ENCODE measurements around the gene MARCHF5. TPM values are rescaled to one million over a fixed set of nuclear protein-coding genes. Genes with fewer than 3 reads are reported as not detected.

Gene MARCHF5
- total RNA-seq, 5 donors from 2014 or later (not counting 1 experiment from before 2014, with no cell fraction given) = 22.8 to 37.9 (median 32.7) TPM

DNA sequence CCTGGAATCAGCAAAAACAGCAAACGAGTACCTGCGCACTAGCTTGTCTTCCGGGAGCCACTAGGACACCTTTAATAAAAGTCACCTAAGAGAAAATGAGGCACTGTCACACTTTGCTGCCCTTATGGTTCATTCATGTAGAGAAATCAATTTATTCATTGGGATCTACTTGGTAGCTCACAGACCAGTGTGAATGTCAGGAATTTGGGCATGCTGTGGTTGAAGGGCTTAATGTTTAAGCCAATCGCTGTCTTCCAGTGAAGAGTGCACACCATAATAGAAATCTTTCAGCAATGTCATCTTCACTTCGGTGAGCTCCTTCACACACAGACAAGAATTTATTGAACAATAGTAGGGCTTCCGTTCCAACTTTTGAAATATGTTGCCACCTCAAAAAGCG is 65.1 kb downstream of the MARCHF5 start:
- Mint-ChIP-seq H3K36me3 (peaks cover 3% of the 10 kb centered on the region), H3K27ac (no peak overlapping the region), H3K4me3 (no peak overlapping the region), H3K9me3 (no peaks in the 10 kb centered on the region), H3K4me1 (no peaks in the 10 kb centered on the region), H3K27me3 (peaks cover under 1 to 4% of the 10 kb centered on the region in 2 donors)
- H3K27me3 ChIP-seq (replicated peaks in 1 of 2; ENCODE audit: control insufficient read depth in 2 of 2, extremely low read depth in 1 of 2, insufficient read depth in 2 of 2, low read length in 1 of 2) = no peaks in the 10 kb centered on the region
- H3K4me1 ChIP-seq (ENCODE audit: control insufficient read depth in 1 of 2, extremely low read depth in 1 of 2, insufficient read depth in 2 of 2, low read length in 2 of 2) = no peaks in the 10 kb centered on the region
- ATAC-seq (replicated peaks in 1 of 4) (no peak), DNase-seq (no peak)
- no peak overlapping the region for H3K27ac ChIP-seq (ENCODE audit: low read length)
- POLR2A ChIA-PET = no interaction called here
- H3K9me3 ChIP-seq = no peaks in the 10 kb centered on the region
- CTCF ChIA-PET = no interaction called here
- H3K36me3 ChIP-seq (ENCODE audit: control insufficient read depth in 2 of 2, extremely low read depth in 1 of 2, insufficient read depth in 1 of 2, low read length in 1 of 2) = peaks cover 0 to 4% of the 10 kb centered on the region in 2 donors
- H3K4me3 ChIP-seq (ENCODE audit: control insufficient read depth in 1 of 2, extremely low read depth in 1 of 2, low read length in 1 of 2) = no peak overlapping the region
- 92% methylated on average over 2 of the region's 7 CpGs for WGBS (ENCODE audit: insufficient coverage)

DNA sequence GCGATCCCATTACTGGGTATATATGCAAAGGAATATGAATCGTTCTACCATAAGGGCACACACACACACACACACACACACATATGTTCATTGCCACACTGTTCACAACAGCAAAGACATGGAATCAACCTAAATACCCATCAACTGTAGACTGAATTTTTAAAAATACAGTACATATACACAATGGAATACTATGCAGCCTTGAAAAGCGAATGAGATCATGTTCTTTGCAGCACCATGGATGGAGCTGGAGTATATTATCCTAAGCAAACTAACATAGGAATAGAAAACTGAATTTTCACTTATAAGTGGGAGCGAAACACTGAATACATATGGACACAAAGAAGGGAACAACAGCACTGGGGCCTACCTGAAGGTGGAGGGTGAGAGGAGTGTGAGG is 72.5 kb downstream of the MARCHF5 start:
- DNase-seq (no peak), ATAC-seq (replicated peaks in 1 of 4) (no peak)
- Mint-ChIP-seq H3K27ac (no peak overlapping the region), H3K9me3 (peaks cover 0 to 3% (median 2%) of the 10 kb centered on the region in 3 donors), H3K36me3 (no peaks in the 10 kb centered on the region), H3K27me3 (peaks cover 21 to 31% of the 10 kb centered on the region in 2 donors), H3K4me1 (no peaks in the 10 kb centered on the region), H3K4me3 (no peak overlapping the region)
- CTCF ChIA-PET = no interaction called here
- Histone ChIP-seq H3K27me3 (replicated peaks in 1 of 2; ENCODE audit: control insufficient read depth in 2 of 2, extremely low read depth in 1 of 2, insufficient read depth in 2 of 2, low read length in 1 of 2) (peaks cover 0 to 6% of the 10 kb centered on the region in 2 experiments), H3K9me3 (no peaks in the 10 kb centered on the region), H3K27ac (ENCODE audit: low read length) (no peak overlapping the region), H3K36me3 (ENCODE audit: control insufficient read depth in 2 of 2, extremely low read depth in 1 of 2, insufficient read depth in 1 of 2, low read length in 1 of 2) (no peaks in the 10 kb centered on the region), H3K4me3 (ENCODE audit: control insufficient read depth in 1 of 2, extremely low read depth in 1 of 2, low read length in 1 of 2) (no peak overlapping the region), H3K4me1 (ENCODE audit: control insufficient read depth in 1 of 2, extremely low read depth in 1 of 2, insufficient read depth in 2 of 2, low read length in 2 of 2) (no peaks in the 10 kb centered on the region)
- POLR2A ChIA-PET = no interaction called here
- WGBS (ENCODE audit: insufficient coverage) = no CpG with 5 or more reads among the region's 4 CpGs

DNA sequence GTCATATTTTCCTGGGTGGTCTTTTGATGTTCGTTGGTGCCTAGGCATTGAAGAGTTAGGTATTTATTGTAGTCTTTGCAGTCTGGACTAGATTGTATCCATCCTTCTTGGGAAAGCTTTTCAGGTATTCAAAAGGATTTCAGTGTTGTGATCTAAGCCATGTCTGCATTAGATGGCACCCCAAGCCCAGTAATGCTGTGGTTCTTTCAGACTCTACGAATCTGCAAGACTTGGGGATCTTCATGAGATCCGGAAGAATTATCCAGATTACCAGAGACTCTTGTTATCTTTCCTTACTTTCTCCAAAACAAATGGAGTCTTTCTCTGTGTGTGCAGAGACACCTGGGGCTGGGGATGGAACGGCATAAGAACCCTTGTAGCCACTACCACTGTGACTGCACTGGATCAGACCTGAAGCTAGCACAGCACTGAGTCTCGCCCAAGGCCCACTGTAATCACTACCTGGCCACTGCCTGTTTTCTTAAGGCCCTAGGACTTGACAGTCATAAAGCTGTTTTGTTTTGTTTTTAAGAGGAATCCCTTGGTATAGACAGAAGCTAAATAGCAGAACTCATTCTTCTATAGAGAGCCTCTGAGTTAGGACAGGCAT is 75.5 kb downstream of the MARCHF5 start:
- Mint-ChIP-seq H3K4me1 (no peaks in the 10 kb centered on the region), H3K27me3 (peaks cover 17 to 23% of the 10 kb centered on the region in 2 donors), H3K36me3 (no peaks in the 10 kb centered on the region), H3K27ac (no peak overlapping the region), H3K4me3 (no peak overlapping the region), H3K9me3 (peaks cover 0 to 3% (median 2%) of the 10 kb centered on the region in 3 donors)
- no peaks in the 10 kb centered on the region for H3K36me3 ChIP-seq (ENCODE audit: control insufficient read depth in 2 of 2, extremely low read depth in 1 of 2, insufficient read depth in 1 of 2, low read length in 1 of 2)
- 85% methylated on average over 2 of the region's 5 CpGs for WGBS (ENCODE audit: insufficient coverage)
- DNase-seq = no peak
- H3K4me3 ChIP-seq (ENCODE audit: control insufficient read depth in 1 of 2, extremely low read depth in 1 of 2, low read length in 1 of 2) = no peak overlapping the region
- ChIA-PET CTCF (no interaction called here), POLR2A (no interaction called here)
- ATAC-seq (replicated peaks in 1 of 4) = no peak
- H3K4me1 ChIP-seq (ENCODE audit: control insufficient read depth in 1 of 2, extremely low read depth in 1 of 2, insufficient read depth in 2 of 2, low read length in 2 of 2) = no peaks in the 10 kb centered on the region
- H3K27ac ChIP-seq (ENCODE audit: low read length) = no peak overlapping the region
- H3K9me3 ChIP-seq = no peaks in the 10 kb centered on the region
- H3K27me3 ChIP-seq (replicated peaks in 1 of 2; ENCODE audit: control insufficient read depth in 2 of 2, extremely low read depth in 1 of 2, insufficient read depth in 2 of 2, low read length in 1 of 2) = peaks cover 0 to 6% of the 10 kb centered on the region in 2 experiments

DNA sequence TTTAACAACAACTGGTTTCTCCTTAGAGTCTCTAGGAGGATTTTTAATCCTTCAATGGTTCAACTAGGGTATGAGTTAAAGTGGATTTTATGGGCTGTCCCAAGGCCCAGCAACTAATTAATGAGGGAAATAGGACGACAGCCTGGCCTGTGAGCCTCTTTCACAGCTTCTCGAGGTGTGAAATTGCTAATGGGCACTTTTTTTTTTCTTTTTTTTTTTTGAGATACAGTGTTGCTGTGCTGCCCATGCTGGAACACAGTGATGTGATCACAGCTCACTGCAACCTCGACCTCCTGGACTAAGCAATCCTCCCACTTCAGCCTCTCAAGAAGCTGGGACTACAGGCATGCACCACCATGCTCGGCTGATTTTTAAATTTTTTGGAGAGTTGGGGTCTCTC is 87.0 kb downstream of the MARCHF5 start:
- Mint-ChIP-seq H3K9me3 (no peaks in the 10 kb centered on the region), H3K4me1 (no peaks in the 10 kb centered on the region), H3K27me3 (peaks cover 3 to 7% of the 10 kb centered on the region in 2 donors), H3K27ac (no peak overlapping the region), H3K36me3 (no peaks in the 10 kb centered on the region), H3K4me3 (no peak overlapping the region)
- WGBS (ENCODE audit: insufficient coverage) = no CpG with 5 or more reads among the region's 4 CpGs
- DNase-seq = no peak
- H3K27ac ChIP-seq (ENCODE audit: low read length) = no peak overlapping the region
- no peaks in the 10 kb centered on the region for H3K4me1 ChIP-seq (ENCODE audit: control insufficient read depth in 1 of 2, extremely low read depth in 1 of 2, insufficient read depth in 2 of 2, low read length in 2 of 2)
- no peak overlapping the region for H3K4me3 ChIP-seq (ENCODE audit: control insufficient read depth in 1 of 2, extremely low read depth in 1 of 2, low read length in 1 of 2)
- ChIA-PET CTCF (no interaction called here), POLR2A (no interaction called here)
- H3K36me3 ChIP-seq (ENCODE audit: control insufficient read depth in 2 of 2, extremely low read depth in 1 of 2, insufficient read depth in 1 of 2, low read length in 1 of 2) = no peaks in the 10 kb centered on the region
- no peaks in the 10 kb centered on the region for H3K9me3 ChIP-seq
- no peak for ATAC-seq (replicated peaks in 1 of 4)
- peaks cover 0 to 5% of the 10 kb centered on the region in 2 experiments for H3K27me3 ChIP-seq (replicated peaks in 1 of 2; ENCODE audit: control insufficient read depth in 2 of 2, extremely low read depth in 1 of 2, insufficient read depth in 2 of 2, low read length in 1 of 2)

DNA sequence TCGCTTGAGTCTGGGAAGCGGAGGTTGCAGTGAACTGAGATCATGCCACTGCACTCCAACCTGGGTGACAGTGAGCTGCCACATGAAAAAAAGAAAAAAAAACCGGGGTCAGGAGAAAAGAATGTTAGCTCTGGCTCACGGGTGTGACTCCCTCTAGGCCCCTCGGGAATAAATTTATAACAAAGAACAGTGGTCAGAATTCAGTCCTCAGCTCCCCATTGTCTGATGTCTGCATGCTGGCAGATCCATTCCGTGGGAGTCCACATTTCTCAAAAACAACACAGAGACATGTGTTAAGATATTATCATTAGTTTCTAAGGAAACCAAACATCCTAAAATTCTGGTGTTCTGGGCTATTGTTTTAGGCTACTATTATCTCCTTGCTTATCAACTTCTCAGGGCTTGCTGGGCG is 90.6 kb downstream of the MARCHF5 start:
- Mint-ChIP-seq H3K4me3 (no peak overlapping the region), H3K9me3 (no peaks in the 10 kb centered on the region), H3K27ac (no peak overlapping the region), H3K27me3 (peaks cover 6 to 15% of the 10 kb centered on the region in 2 donors), H3K4me1 (no peaks in the 10 kb centered on the region), H3K36me3 (no peaks in the 10 kb centered on the region)
- Histone ChIP-seq H3K9me3 (no peaks in the 10 kb centered on the region), H3K27me3 (replicated peaks in 1 of 2; ENCODE audit: control insufficient read depth in 2 of 2, extremely low read depth in 1 of 2, insufficient read depth in 2 of 2, low read length in 1 of 2) (peaks cover 0 to 8% of the 10 kb centered on the region in 2 experiments), H3K36me3 (ENCODE audit: control insufficient read depth in 2 of 2, extremely low read depth in 1 of 2, insufficient read depth in 1 of 2, low read length in 1 of 2) (no peaks in the 10 kb centered on the region), H3K4me3 (ENCODE audit: control insufficient read depth in 1 of 2, extremely low read depth in 1 of 2, low read length in 1 of 2) (no peak overlapping the region), H3K27ac (ENCODE audit: low read length) (no peak overlapping the region), H3K4me1 (ENCODE audit: control insufficient read depth in 1 of 2, extremely low read depth in 1 of 2, insufficient read depth in 2 of 2, low read length in 2 of 2) (no peaks in the 10 kb centered on the region)
- DNase-seq (no peak), ATAC-seq (replicated peaks in 1 of 4) (no peak)
- CTCF ChIA-PET = no interaction called here
- POLR2A ChIA-PET = no interaction called here
- WGBS (ENCODE audit: insufficient coverage) = 100% methylated on average over 2 of the region's 7 CpGs

DNA sequence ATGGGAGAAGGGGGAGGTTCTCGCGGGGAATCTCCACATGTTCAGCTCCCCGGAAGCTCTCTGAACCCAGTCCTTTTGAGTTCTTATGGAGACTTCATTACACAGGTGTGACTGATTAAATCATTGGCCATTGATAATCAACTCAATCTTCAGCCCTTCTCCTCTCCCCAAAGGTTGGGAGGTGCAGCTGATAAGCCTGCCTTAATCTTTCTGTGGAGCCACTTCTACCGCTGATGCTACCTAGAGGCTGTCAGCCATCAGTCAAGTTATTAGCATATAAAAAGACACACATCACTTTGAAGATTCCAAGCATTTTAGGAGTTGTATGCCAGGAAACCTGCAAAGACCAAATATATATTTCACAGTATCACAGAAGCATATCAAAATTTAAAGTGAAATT is 91.7 kb downstream of the MARCHF5 start:
- H3K4me1 ChIP-seq (ENCODE audit: control insufficient read depth in 1 of 2, extremely low read depth in 1 of 2, insufficient read depth in 2 of 2, low read length in 2 of 2) = no peaks in the 10 kb centered on the region
- H3K27me3 ChIP-seq (replicated peaks in 1 of 2; ENCODE audit: control insufficient read depth in 2 of 2, extremely low read depth in 1 of 2, insufficient read depth in 2 of 2, low read length in 1 of 2) = peaks cover 0 to 12% of the 10 kb centered on the region in 2 experiments
- WGBS (ENCODE audit: insufficient coverage) = 94% methylated on average over 3 of the region's 4 CpGs
- ATAC-seq (replicated peaks in 1 of 4) = no peak
- CTCF ChIA-PET = interaction anchor here in 1 of 2 donors (0.5 kb wide), 1 partner anchor 598 kb away, joined by 3 read pairs; no protein-coding TSS in a partner anchor
- no peaks in the 10 kb centered on the region for H3K4me1 Mint-ChIP-seq
- no peak overlapping the region for H3K4me3 Mint-ChIP-seq
- no peak overlapping the region for H3K4me3 ChIP-seq (ENCODE audit: control insufficient read depth in 1 of 2, extremely low read depth in 1 of 2, low read length in 1 of 2)
- no peaks in the 10 kb centered on the region for H3K36me3 Mint-ChIP-seq
- POLR2A ChIA-PET = no interaction called here
- DNase-seq = no peak
- H3K9me3 Mint-ChIP-seq = no peaks in the 10 kb centered on the region
- peaks cover 10 to 21% of the 10 kb centered on the region in 2 donors for H3K27me3 Mint-ChIP-seq
- H3K36me3 ChIP-seq (ENCODE audit: control insufficient read depth in 2 of 2, extremely low read depth in 1 of 2, insufficient read depth in 1 of 2, low read length in 1 of 2) = no peaks in the 10 kb centered on the region
- no peak overlapping the region for H3K27ac ChIP-seq (ENCODE audit: low read length)
- no peak overlapping the region for H3K27ac Mint-ChIP-seq
- no peaks in the 10 kb centered on the region for H3K9me3 ChIP-seq

DNA sequence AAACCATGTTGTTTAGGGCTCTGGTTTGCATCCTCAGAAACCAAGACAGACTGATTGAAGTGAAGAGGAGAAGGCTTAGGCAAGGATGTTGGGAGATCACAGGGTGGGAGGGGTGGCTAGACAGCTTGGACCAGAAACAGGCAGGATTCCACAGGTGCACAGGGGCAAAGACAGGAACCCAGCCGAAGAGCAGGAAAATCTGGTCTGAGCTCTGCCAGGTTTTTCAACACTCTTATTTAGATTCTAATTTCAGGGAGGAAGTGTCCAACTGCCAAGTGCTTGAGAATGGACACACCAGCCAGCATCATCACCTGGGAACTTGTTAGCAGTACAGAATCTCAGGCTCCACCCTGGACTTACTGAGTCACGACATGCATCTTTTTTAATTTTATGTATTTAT is 93.8 kb downstream of the MARCHF5 start:
- Mint-ChIP-seq H3K36me3 (no peaks in the 10 kb centered on the region), H3K27ac (no peak overlapping the region), H3K4me3 (no peak overlapping the region), H3K9me3 (peaks cover 0 to under 1% (median 0%) of the 10 kb centered on the region in 3 donors), H3K27me3 (peaks cover 12 to 21% of the 10 kb centered on the region in 2 donors), H3K4me1 (no peaks in the 10 kb centered on the region)
- ChIA-PET POLR2A (no interaction called here), CTCF (no interaction called here)
- ATAC-seq (replicated peaks in 1 of 4) (no peak), DNase-seq (no peak)
- H3K4me1 ChIP-seq (ENCODE audit: control insufficient read depth in 1 of 2, extremely low read depth in 1 of 2, insufficient read depth in 2 of 2, low read length in 2 of 2) = no peaks in the 10 kb centered on the region
- H3K36me3 ChIP-seq (ENCODE audit: control insufficient read depth in 2 of 2, extremely low read depth in 1 of 2, insufficient read depth in 1 of 2, low read length in 1 of 2) = no peaks in the 10 kb centered on the region
- no CpG with 5 or more reads among the region's 2 CpGs for WGBS (ENCODE audit: insufficient coverage)
- H3K4me3 ChIP-seq (ENCODE audit: control insufficient read depth in 1 of 2, extremely low read depth in 1 of 2, low read length in 1 of 2) = no peak overlapping the region
- peaks cover 0 to 15% of the 10 kb centered on the region in 2 experiments for H3K27me3 ChIP-seq (replicated peaks in 1 of 2; ENCODE audit: control insufficient read depth in 2 of 2, extremely low read depth in 1 of 2, insufficient read depth in 2 of 2, low read length in 1 of 2)
- no peak overlapping the region for H3K27ac ChIP-seq (ENCODE audit: low read length)
- H3K9me3 ChIP-seq = no peaks in the 10 kb centered on the region

All from T-cell (primary cell).